Measurements from ENCODE around the gene PRKCA.

- TF ChIP-seq CTCF (IDR thresholded peaks at IDR 0.05) (no peak), POLR2A (IDR thresholded peaks at IDR 0.05) (no peak), POLR2AphosphoS5 (IDR thresholded peaks at IDR 0.05; ENCODE audit: insufficient read depth in 1 of 2, low read depth in 1 of 2) (no peak)
Observed at GRCh38 chr17:66307257-66307656, 4.8 kb downstream of the PRKCA start.

Data from vagina (tissue), 2 donors.